HG02588 (cell line): Measurements from ENCODE around the gene PGA3.
"Not testable (repeated sequence)": the region's sequence is repeated elsewhere in the genome, so short reads cannot be mapped to it uniquely, and the experiment has no call there.

Experiments
- ATAC-seq: cut with Tn5 transposase; IDR thresholded peaks from one replicate; pipeline ENCODE4 v1.9.1; 2021; ENCODE audit warnings: mild to moderate bottlenecking, moderate library complexity; ENCODE audit not compliant: unreplicated experiment

Gene PGA3

GRCh38 chr11:61202950-61203746, at the start of gene PGA3:
TSS of gene PGA3 (plus strand) at chr11:61203515. CDS start at chr11:61203565, 50 bp downstream.
- not testable (repeated sequence) for ATAC-seq

DNA sequence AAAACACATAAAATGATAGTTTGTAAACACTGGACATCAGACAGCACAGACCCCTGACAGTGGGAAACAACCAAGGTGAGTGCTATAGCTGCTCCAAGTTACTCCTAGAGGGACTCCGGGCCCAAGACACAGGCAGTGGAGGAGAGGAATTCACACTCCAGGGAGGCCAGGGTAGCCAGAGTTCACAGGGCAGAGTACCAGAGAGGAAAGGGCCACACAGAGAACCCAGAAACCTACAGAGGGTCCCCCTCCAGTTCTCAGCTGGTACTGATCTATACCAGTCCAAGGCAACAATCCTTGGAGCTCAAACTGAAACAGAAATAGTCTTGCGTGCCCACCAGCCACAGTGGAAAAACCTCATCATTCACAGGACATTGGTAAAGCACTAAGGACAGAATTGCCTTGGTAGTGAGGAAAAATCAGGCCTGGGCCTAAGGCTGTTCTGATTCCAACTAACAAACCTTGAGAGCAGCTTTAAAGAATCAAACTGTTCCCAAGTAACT, 49.7 kb upstream of the PGA3 start:
- no peak for ATAC-seq

- ATAC-seq: no peak
These were observed 48.8 kb upstream of the PGA3 start for GRCh38 chr11:61154528-61154927.

DNA sequence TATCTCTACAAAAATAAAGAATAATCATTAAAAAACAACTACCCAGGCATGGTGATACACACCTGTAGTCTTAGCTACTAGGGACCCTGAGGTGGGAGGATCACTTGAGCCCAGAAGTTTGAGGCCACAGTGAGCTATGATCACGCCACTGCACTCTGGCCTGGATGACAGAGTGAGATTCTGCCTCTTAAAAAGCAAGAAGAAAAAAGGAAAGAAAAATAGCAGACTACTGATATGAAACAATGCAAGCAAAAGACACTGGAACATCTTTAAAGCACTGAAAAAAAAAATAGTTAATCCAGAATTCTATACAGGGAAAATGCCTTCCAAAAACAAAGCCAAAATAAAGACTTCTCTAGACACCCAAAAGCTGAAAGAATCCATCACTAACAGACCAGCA, 48.0 kb upstream of the PGA3 start:
- ATAC-seq: no peak

DNA sequence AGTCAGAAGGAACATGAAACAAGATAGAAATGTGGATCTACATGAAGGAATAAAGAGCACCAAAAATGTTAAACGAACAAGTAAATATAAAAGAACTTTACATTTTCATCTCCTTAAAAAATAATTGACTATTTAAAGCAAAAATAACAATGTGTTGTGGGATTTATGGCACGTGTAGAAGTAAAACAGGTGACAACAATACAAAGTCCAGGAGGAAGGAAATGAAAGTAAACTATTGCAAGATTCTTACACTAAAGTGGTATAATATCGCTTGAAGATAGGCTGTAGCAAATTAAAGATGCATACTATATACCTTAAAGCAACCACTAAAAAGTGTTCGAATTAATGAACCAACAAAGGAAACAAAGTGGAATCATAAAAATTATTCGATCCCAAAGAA, 47.6 kb upstream of the PGA3 start:
- no peak for ATAC-seq

DNA sequence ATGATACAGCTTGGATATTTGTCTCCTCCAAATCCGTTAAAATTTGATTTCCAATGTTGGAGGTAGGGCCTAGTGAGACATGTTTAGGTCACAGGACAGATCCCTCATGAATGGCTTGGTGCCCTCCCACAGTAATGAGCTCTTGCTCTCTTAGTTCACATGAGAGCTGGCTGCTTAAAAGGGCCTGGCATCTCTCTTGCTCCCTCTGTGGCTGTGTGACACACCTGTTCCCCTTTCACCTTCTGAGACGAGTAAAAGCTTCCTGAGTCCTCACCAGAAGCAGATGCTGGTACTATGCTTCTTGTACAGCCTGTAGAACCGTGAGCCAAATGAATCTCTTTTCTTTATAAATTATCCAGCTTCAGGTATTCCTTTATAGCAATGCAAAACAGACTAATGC, 45.6 kb upstream of the PGA3 start:
- ATAC-seq: no peak

DNA sequence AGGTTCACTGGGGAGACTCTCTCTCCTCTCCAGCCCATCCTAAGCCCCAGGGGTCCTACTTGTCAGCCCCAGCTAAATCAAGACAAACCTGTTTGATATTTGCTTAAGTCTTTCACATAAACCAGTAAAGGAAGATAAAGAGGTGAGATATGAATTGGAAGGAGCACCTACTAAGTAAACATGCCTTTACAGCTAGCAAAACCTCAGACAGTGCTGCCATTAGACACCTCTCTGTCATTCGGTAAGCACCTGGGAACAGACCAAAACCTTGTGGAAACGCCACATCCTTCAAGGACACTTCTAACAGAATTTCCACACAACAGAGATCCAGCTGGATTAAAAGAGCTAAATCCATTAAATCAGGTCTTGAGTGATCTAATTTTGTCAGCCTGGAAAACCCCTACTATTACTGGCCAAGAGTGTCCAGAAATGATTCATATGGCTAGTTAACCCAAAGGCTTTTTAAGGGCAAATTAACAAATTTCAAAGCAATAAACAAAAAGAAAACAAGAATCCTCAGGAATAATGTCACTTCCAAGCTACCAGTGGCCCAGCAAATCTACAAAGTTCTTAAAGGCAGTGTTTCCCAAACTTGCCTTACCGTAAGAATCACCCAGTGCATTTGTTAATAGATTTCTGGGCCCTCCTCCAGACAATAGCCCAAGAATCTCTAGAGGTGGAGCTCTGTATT, 44.5 kb upstream of the PGA3 start:
- no peak for ATAC-seq

DNA sequence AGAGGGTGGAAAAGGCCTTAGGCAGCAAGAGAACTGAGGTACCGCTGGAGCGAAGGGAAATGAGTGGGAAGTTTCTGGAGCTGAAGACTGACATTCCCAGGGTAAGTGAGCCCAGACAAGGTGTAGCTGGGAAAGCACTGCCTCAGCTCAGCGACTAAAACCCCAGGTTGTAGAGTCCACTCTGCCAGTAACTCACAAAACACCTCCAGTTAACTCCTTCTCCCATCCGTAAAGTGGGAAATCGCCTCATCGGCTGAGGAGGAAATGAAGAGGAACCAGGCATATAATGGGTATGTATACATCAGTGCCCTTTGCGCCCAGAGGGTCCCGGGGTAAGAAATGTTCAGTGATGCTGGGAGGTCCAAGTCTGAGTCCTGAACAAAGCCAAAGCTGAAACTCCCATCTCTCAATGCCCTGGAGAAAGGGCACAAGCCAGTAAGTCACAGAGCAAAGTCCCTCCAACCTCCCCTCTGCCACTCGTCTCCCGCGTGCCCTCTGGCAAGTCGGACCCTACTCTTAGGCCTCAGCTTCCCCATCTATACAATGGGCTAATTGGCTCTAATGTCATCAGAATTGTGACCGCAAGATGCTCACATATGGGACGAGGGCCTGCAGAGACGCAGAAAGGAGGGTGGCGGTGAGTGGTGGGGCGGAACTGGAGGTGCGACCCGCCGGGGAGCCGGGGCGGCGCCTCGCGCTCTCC, 42.7 kb upstream of the PGA3 start:
- ATAC-seq: no peak

- ATAC-seq: peak; percentile 72
These were observed 41.9 kb upstream of the PGA3 start, which contains the start of gene VPS37C for GRCh38 chr11:61161190-61162091. TSS of gene VPS37C (minus strand) at chr11:61161426. CDS start at chr11:61138829, 22,597 bp downstream.

DNA sequence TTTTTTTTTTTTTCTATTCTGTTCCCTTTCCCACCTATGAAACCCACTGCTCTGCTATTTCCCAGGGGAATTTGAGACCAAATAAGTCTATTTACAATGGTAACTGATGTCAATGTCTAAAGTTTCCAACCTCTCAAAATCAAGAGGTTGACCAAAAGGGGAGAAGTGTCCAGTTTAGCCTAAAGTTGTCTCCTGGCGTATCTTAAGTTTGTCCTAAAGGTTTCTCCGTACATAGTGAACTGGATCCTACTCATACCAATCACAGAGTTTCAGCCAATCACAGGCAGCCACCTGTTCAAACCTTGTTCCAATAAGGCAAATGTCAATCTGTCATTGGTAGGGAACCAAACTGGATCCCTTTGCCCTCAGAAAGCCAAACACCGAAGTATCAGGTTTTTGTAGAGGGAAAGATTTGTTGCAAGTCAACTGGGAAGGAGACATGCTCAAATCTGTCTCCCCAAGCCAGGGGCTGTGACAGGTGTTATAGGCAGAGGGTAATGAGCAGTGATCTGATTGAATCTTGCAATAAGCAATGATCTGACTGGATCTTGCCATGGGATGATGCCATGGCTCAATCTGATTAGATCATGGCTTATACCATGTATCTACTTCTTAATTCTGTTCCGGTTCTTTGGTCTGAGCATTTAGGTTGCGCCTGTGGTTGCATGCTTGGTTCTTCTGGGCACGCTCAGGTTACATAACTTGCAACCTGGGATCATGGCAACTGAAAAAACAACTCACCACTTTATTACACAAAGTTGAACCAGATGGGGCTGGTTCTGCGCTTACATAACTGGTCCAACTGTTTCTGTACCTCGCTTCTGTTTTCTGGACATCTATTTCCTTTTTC, 41.0 kb upstream of the PGA3 start:
- ATAC-seq: no peak

GRCh38 chr11:61163021-61163420, 40.3 kb upstream of the PGA3 start:
- ATAC-seq: no peak

DNA sequence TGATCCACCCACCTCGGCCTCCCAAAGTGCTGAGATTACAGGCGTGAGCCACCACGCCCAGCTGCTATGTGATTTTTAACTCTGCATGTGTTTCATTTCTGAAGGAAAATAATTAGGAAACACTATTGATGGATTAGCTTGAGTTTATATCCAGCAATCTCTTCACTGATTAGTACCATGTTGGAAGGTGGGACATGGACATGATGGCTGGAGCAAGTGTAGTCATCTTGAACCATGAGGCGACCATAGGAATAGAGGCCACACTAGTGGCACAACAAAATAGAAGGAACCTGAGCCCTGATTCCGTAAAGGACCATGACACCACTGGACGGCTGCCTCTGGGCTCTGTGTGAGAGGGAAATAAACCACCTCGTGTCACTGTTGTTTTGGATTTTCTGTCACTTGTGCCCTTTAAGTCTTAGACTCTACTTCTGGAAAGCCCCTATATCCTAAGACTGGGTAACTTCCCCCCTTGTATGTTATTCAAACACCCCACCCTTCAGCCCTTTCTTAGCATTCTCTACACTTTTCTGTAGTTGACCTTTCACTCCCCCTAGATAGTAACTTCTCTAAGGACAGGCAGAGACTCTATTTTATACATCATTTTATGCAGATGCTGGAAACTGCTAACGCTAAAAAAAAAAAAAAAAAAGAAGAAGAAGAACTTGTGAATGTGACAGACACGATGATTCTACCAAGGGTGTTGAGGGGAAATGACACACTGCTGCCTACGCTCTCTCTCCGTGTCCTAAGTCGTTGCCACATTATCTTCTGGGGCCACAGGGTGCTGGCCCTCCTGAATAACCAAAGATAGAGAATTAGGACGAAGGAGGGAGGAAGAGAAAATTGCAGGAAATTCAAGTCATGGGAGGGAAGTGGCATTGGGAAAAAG, 39.4 kb upstream of the PGA3 start:
- ATAC-seq: no peak

DNA sequence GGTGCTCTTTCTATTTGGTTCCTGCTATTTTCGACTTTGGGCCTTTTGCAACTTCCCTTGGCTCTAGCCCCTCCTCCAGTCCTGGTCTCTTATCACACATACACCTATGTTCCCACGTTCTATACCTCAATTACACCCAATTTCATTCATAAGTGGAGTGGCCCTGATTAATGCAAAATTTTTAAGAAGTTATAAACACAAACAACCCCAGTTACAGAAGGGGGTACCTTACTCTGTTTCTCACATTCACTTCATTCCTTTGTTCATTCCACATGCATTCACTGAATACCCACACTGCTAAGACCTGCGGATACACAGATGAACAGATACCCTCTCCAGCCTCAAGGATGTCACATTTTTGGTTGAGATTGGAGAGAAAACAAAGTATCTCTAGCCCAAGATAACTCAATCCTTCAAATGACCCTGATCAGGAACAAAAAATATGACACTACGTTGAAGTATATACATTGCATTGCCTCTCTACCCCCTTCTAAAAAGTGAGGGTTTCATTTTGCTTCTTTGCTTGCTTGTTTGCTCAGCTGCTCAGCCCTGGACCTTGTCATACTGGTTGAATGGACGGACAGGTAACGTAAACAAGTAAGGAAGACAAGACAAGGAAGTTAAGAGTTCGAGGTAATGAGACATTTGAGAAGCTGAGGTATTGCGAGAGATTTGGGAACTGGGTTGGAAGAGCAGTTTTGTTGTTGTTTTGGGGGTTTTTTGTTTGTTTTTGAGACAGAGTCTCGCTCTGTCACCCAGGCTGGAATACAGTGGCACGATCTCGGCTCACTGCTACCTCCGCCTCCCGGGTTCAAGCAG, 38.5 kb upstream of the PGA3 start:
- ATAC-seq: no peak

DNA sequence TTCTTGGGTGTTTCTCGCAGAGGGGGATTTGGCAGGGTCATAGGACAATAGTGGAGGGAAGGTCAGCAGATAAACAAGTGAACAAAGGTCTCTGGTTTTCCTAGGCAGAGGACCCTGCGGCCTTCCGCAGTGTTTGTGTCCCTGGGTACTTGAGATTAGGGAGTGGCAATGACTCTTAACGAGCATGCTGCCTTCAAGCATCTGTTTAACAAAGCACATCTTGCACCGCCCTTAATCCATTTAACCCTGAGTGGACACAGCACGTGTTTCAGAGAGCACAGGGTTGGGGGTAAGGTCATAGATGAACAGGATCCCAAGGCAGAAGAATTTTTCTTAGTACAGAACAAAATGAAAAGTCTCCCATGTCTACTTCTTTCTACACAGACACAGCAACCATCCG, 37.5 kb upstream of the PGA3 start:
- not testable (repeated sequence) for ATAC-seq

DNA sequence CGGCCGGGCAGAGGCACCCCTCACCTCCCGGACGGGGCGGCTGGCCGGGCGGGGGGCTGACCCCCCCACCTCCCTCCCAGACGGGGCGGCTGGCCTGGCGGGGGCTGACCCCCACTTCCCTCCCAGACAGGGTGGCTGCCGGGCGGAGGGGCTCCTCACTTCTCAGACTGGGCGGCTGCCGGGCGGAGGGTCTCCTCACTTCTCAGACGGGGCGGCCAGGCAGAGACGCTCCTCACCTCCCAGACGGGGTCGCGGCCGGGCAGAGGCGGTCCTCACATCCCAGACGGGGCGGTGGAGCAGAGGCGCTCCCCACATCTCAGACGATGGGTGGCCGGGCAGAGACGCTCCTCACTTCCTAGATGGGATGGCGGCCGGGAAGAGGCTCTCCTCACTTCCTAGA, 37.0 kb upstream of the PGA3 start:
- ATAC-seq: not testable (repeated sequence)

GRCh38 chr11:61168042-61168688, 35.1 kb upstream of the PGA3 start:
- no peak for ATAC-seq

DNA sequence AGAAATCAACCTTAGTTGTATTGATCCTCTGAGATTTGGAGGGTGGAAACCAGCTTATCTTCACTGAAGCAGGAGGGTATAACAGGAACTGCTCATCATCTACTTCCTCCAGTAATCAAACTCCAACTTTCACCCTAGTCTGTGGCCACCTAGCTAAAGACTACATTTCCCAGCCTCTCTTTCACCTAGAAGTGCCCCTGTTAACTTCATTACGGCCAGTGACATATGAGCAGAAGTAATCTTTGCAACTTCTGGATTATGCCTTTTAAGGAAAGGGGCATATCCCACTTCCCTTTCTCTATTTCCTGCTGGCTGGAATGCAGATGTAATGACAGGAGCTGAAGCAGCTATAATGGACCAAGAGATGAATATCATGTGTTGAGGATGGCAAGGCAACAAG, 34.5 kb upstream of the PGA3 start:
- no peak for ATAC-seq
